Measurements from ENCODE around the gene QSOX1.

QSOX1 gene

GRCh38 chr1:180234369-180235076 lies 79.9 kb downstream of the QSOX1 start:
- DNase-seq (ENCODE audit: low read depth) = no peak

- no peak for DNase-seq (ENCODE audit: low read depth)
Measured at GRCh38 chr1:180235077-180235501, 80.4 kb downstream of the QSOX1 start.

- no peak for DNase-seq (ENCODE audit: low read depth)
Measured at GRCh38 chr1:180235502-180236239, 81.0 kb downstream of the QSOX1 start.

- DNase-seq (ENCODE audit: low read depth) = no peak
Measured at GRCh38 chr1:180236698-180237509, 82.2 kb downstream of the QSOX1 start.

GRCh38 chr1:180237869-180238476 lies 83.3 kb downstream of the QSOX1 start:
- DNase-seq (ENCODE audit: low read depth) = no peak

- DNase-seq (ENCODE audit: low read depth) = no peak
Measured at GRCh38 chr1:180238675-180239074, 84.0 kb downstream of the QSOX1 start.

- DNase-seq (ENCODE audit: low read depth) = no peak
Measured at GRCh38 chr1:180239145-180240096, 84.8 kb downstream of the QSOX1 start.

GRCh38 chr1:180241716-180242544 lies 87.3 kb downstream of the QSOX1 start:
- DNase-seq (ENCODE audit: low read depth) = no peak

GRCh38 chr1:180243517-180244221 lies 89.0 kb downstream of the QSOX1 start:
- no peak for DNase-seq (ENCODE audit: low read depth)

- no peak for DNase-seq (ENCODE audit: low read depth)
Measured at GRCh38 chr1:180244840-180245239, 90.2 kb downstream of the QSOX1 start.

- no peak for DNase-seq (ENCODE audit: low read depth)
Measured at GRCh38 chr1:180246579-180246978, 91.9 kb downstream of the QSOX1 start.

GRCh38 chr1:180247061-180247460 lies 92.4 kb downstream of the QSOX1 start:
- DNase-seq (ENCODE audit: low read depth) = no peak

GRCh38 chr1:180247580-180247979 lies 92.9 kb downstream of the QSOX1 start:
- no peak for DNase-seq (ENCODE audit: low read depth)

- DNase-seq (ENCODE audit: low read depth) = no peak
Measured at GRCh38 chr1:180248176-180248575, 93.5 kb downstream of the QSOX1 start.

- DNase-seq (ENCODE audit: low read depth) = no peak
Measured at GRCh38 chr1:180248731-180249681, 94.3 kb downstream of the QSOX1 start.

GRCh38 chr1:180249725-180250498 lies 95.2 kb downstream of the QSOX1 start:
- DNase-seq (ENCODE audit: low read depth) = no peak

GRCh38 chr1:180250499-180250770 lies 95.8 kb downstream of the QSOX1 start:
- DNase-seq (ENCODE audit: low read depth) = no peak
